HFFc6 (cell line): ENCODE measurements around the gene MYL12B. TPM values are rescaled to one million over a fixed set of nuclear protein-coding genes. Genes with fewer than 3 reads are reported as not detected.
"Not testable (repeated sequence)": the region's sequence is repeated elsewhere in the genome, so short reads cannot be mapped to it uniquely, and the experiment has no call there.

ENCODE experiments used
- DNase-seq: peaks from one replicate; pipeline ENCODE4 v3.0.0-alpha.2; 2018
- H3K27ac Mint-ChIP-seq: 2 replicates; pipeline ENCODE4 v1.8.0; 2020; ENCODE audit warnings: mild to moderate bottlenecking, mixed read lengths
- H3K27me3 Mint-ChIP-seq: 2 replicates; pipeline ENCODE4 v1.8.0; 2021; ENCODE audit warnings: mild to moderate bottlenecking, moderate library complexity, mixed read lengths; ENCODE audit not compliant: insufficient read depth
- H3K36me3 Mint-ChIP-seq: 2 replicates; pipeline ENCODE4 v1.8.0; 2021; ENCODE audit warnings: low read depth, mixed read lengths
- H3K4me1 Mint-ChIP-seq: 2 replicates; pipeline ENCODE4 v1.8.0; 2020; ENCODE audit warnings: low read depth, mixed read lengths
- H3K4me3 Mint-ChIP-seq: 2 replicates; pipeline ENCODE4 v1.8.0; 2020; ENCODE audit warnings: mild to moderate bottlenecking, moderate library complexity, mixed read lengths
- H3K9me3 Mint-ChIP-seq: 2 replicates; pipeline ENCODE4 v1.8.0; 2020; ENCODE audit warnings: mild to moderate bottlenecking, mixed read lengths
- CTCF ChIP-seq: fragments of 200-600 bp; sonication (generic); IDR thresholded peaks from 2 replicates; pipeline ENCODE4 v1.5.0; 2021; ENCODE audit warnings: antibody characterized with exemption, mild to moderate bottlenecking
- total RNA-seq, 6 experiments: library from RNA; stranded (reverse); fragmentation: NEBNext Ultra II Directional; extraction: Animal tissue kit (Norgen Biotek cat#: 25700); gene quantifications; 2 replicates in 1 of 6; 3 replicates in 5 of 6; pipeline ENCODE4 v1.2.3, GENCODE V29; 2021

Gene MYL12B
- total RNA-seq, 6 experiments from 2014 or later = 590 to 686 (median 637) TPM

GRCh38 chr18:3266062-3266608 is 4.2 kb downstream of the MYL12B start:
- no peak for TF ChIP-seq CTCF
- H3K27me3 Mint-ChIP-seq = no peaks in the 10 kb centered on the region
- H3K4me1 Mint-ChIP-seq = peaks cover 77% of the 10 kb centered on the region
- no peaks in the 10 kb centered on the region for H3K9me3 Mint-ChIP-seq
- H3K4me3 Mint-ChIP-seq = peak overlapping the region; percentile 31; the same call in 1 of the 2 replicates
- peaks cover 20% of the 10 kb centered on the region for H3K36me3 Mint-ChIP-seq
- no peak overlapping the region for H3K27ac Mint-ChIP-seq
- no peak for DNase-seq

GRCh38 chr18:3268306-3268705 is 6.4 kb downstream of the MYL12B start:
- Mint-ChIP-seq H3K4me1 (peaks cover 91% of the 10 kb centered on the region), H3K27me3 (no peaks in the 10 kb centered on the region), H3K36me3 (peaks cover 17% of the 10 kb centered on the region), H3K27ac (peak overlapping the region; percentile 85), H3K4me3 (peak overlapping the region; percentile 63), H3K9me3 (no peaks in the 10 kb centered on the region)
- DNase-seq = no peak
- TF ChIP-seq CTCF = no peak

- peak overlapping the region; percentile 85 for H3K27ac Mint-ChIP-seq
- H3K9me3 Mint-ChIP-seq = no peaks in the 10 kb centered on the region
- peaks cover 86% of the 10 kb centered on the region for H3K4me1 Mint-ChIP-seq
- DNase-seq = peak; percentile 66
- peak overlapping the region; percentile 67 for H3K4me3 Mint-ChIP-seq
- H3K36me3 Mint-ChIP-seq = peaks cover 19% of the 10 kb centered on the region
- no peaks in the 10 kb centered on the region for H3K27me3 Mint-ChIP-seq
- TF ChIP-seq CTCF = no peak
Observed at GRCh38 chr18:3269241-3269913, 7.4 kb downstream of the MYL12B start.

GRCh38 chr18:3269914-3270299 is 8.0 kb downstream of the MYL12B start:
- H3K9me3 Mint-ChIP-seq = no peaks in the 10 kb centered on the region
- peak overlapping the region; percentile 85 for H3K27ac Mint-ChIP-seq
- DNase-seq = no peak
- H3K27me3 Mint-ChIP-seq = no peaks in the 10 kb centered on the region
- peaks cover 19% of the 10 kb centered on the region for H3K36me3 Mint-ChIP-seq
- peak overlapping the region; percentile 67 for H3K4me3 Mint-ChIP-seq
- peaks cover 81% of the 10 kb centered on the region for H3K4me1 Mint-ChIP-seq
- TF ChIP-seq CTCF = no peak

- Mint-ChIP-seq H3K27me3 (no peaks in the 10 kb centered on the region), H3K36me3 (peaks cover 24% of the 10 kb centered on the region), H3K9me3 (no peaks in the 10 kb centered on the region), H3K4me1 (peaks cover 57% of the 10 kb centered on the region), H3K4me3 (no peak overlapping the region), H3K27ac (peak overlapping the region; percentile 20; the same call in 1 of the 2 replicates)
- no peak for TF ChIP-seq CTCF
- DNase-seq = no peak
Observed at GRCh38 chr18:3273042-3273441, 11.1 kb downstream of the MYL12B start.

GRCh38 chr18:3277643-3278213 is 15.8 kb downstream of the MYL12B start:
- H3K4me3 Mint-ChIP-seq, DNase-seq, H3K27me3 Mint-ChIP-seq, H3K9me3 Mint-ChIP-seq: not testable (repeated sequence)
- Mint-ChIP-seq H3K36me3 (peaks cover 28% of the 10 kb centered on the region), H3K27ac (peak overlapping the region; percentile 17; the same call in 1 of the 2 replicates), H3K4me1 (peaks cover 20% of the 10 kb centered on the region)
